MM.1S (cell line): ENCODE data around the gene FLAD1.

ENCODE experiments used
- DNase-seq: peaks from one replicate; pipeline ENCODE4 v3.0.0-alpha.2; 2015
- H2AFZ ChIP-seq: fragments of 300-600 bp; sonication (generic); 2 replicates; pipeline ENCODE4 v1.6.0; 2016; ENCODE audit warnings: antibody characterized with exemption, low read length
- H3F3A ChIP-seq: fragments of 300-600 bp; sonication (generic); 2 replicates; pipeline ENCODE4 v1.6.1; 2016; ENCODE audit warnings: mild to moderate bottlenecking, antibody characterized with exemption, low read length, moderate library complexity, mixed read lengths; ENCODE audit not compliant: insufficient read depth
- H3K27ac ChIP-seq: fragments of 300-600 bp; sonication (generic); 2 replicates; pipeline ENCODE4 v1.5.1; 2016; ENCODE audit warnings: mild to moderate bottlenecking, low read length
- H3K27me3 ChIP-seq: fragments of 300-600 bp; sonication (generic); replicated peaks from 2 replicates; pipeline ENCODE4 v1.6.0; 2016; ENCODE audit warnings: low read length; ENCODE audit not compliant: insufficient read depth
- H3K36me3 ChIP-seq: fragments of 300-600 bp; sonication (generic); replicated peaks from 2 replicates; pipeline ENCODE4 v1.6.1; 2016; ENCODE audit warnings: mild to moderate bottlenecking, low read length, mixed read lengths; ENCODE audit not compliant: insufficient read depth
- H3K4me1 ChIP-seq: fragments of 300-600 bp; sonication (generic); 2 replicates; pipeline ENCODE4 v1.6.1; 2016; ENCODE audit warnings: low read length, mixed read lengths
- H3K4me2 ChIP-seq: fragments of 300-600 bp; sonication (generic); 2 replicates; pipeline ENCODE4 v1.6.0; 2016; ENCODE audit warnings: low read depth, low read length
- H3K4me3 ChIP-seq: fragments of 300-600 bp; sonication (generic); 2 replicates; pipeline ENCODE4 v1.5.1; 2016; ENCODE audit warnings: low read length, mixed read lengths
- H3K79me2 ChIP-seq: fragments of 300-600 bp; sonication (generic); 2 replicates; pipeline ENCODE4 v1.6.1; 2016; ENCODE audit warnings: mixed run types, low read length, mixed read lengths
- H3K9ac ChIP-seq: fragments of 300-600 bp; sonication (generic); 2 replicates; pipeline ENCODE4 v1.6.1; 2016; ENCODE audit warnings: low read length, mixed read lengths
- H3K9me2 ChIP-seq: fragments of 300-600 bp; sonication (generic); replicated peaks from 2 replicates; pipeline ENCODE4 v1.6.1; 2016; ENCODE audit warnings: mild to moderate bottlenecking, low read length, mixed read lengths; ENCODE audit not compliant: insufficient read depth
- H3K9me3 ChIP-seq: fragments of 300-600 bp; sonication (generic); replicated peaks from 2 replicates; pipeline ENCODE4 v1.6.1; 2016; ENCODE audit warnings: mild to moderate bottlenecking, low read length, mixed read lengths; ENCODE audit not compliant: insufficient read depth
- H4K20me1 ChIP-seq: fragments of 300-600 bp; sonication (generic); 2 replicates; pipeline ENCODE4 v1.6.1; 2016; ENCODE audit warnings: mild to moderate bottlenecking, low read length, moderate library complexity, mixed read lengths; ENCODE audit not compliant: insufficient read depth
- EZH2 ChIP-seq: fragments of 300-600 bp; sonication (generic); optimal IDR thresholded peaks from 2 replicates; pipeline ENCODE3; 2017; ENCODE audit warnings: low read depth, mild to moderate bottlenecking, antibody characterized with exemption, low read length, mixed read lengths
- EZH2phosphoT487 ChIP-seq: fragments of 300-600 bp; sonication (generic); IDR thresholded peaks from 2 replicates; pipeline ENCODE4 v1.6.1; 2018; ENCODE audit warnings: antibody characterized with exemption, low read length
- TF ChIP-seq, protein P1 (sequence below): fragments of 300-600 bp; sonication (generic); IDR thresholded peaks from 2 replicates; pipeline ENCODE4 v1.5.1; 2016; ENCODE audit warnings: antibody characterized with exemption, low read length, mixed read lengths

Gene FLAD1

DNA sequence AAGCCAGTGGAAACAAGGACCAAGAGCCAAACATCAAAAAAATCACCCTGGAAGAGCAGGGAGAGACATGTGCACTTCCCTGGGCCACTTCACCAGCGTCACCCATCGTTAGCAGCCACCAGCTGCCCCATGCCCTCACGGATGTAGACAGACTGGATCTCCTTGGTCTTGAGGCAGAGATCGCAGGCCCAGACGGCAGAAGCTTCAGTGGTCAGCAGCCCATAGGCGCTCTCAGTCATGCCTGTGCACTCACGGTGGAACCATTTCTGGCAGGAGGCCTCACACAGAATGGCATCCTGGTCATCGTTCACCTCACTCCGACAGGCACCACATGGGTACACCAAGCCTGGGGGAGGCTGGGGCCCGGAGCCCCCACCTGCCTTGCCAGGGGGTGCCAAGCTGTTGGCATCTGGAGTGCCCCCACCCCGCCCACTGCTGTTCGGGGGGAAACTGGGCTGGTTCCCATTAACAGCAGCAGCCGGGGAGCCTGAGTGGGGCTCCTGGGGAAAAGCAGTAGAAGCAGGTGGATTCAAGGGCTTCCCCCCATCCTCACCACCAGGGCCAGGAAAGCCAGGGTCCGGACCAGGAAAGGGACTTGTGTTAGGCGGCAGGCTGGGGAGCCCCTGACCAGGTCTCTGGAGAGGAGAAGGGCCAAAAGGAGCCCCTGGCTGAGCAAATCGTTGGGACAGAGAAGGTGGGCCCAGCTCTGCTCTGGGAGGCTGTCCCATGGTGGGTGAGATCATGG, 24.3 kb upstream of the FLAD1 start:
- Histone ChIP-seq H3F3A (peaks cover 71% of the 10 kb centered on the region), H3K9me3 (no peaks in the 10 kb centered on the region), H3K9ac (no peak overlapping the region), H3K4me3 (no peak overlapping the region), H3K4me1 (peaks cover 39% of the 10 kb centered on the region), H3K36me3 (peaks cover 8% of the 10 kb centered on the region; the same call in 1 of the 2 replicates), H3K79me2 (peaks cover 66% of the 10 kb centered on the region), H4K20me1 (no peaks in the 10 kb centered on the region), H3K27me3 (no peaks in the 10 kb centered on the region), H3K27ac (no peak overlapping the region), H2AFZ (no peak overlapping the region), H3K4me2 (no peak overlapping the region), H3K9me2 (no peaks in the 10 kb centered on the region)
- TF ChIP-seq EZH2phosphoT487: no peak
- no peak for TF ChIP-seq EZH2
- TF ChIP-seq, protein P1, sequence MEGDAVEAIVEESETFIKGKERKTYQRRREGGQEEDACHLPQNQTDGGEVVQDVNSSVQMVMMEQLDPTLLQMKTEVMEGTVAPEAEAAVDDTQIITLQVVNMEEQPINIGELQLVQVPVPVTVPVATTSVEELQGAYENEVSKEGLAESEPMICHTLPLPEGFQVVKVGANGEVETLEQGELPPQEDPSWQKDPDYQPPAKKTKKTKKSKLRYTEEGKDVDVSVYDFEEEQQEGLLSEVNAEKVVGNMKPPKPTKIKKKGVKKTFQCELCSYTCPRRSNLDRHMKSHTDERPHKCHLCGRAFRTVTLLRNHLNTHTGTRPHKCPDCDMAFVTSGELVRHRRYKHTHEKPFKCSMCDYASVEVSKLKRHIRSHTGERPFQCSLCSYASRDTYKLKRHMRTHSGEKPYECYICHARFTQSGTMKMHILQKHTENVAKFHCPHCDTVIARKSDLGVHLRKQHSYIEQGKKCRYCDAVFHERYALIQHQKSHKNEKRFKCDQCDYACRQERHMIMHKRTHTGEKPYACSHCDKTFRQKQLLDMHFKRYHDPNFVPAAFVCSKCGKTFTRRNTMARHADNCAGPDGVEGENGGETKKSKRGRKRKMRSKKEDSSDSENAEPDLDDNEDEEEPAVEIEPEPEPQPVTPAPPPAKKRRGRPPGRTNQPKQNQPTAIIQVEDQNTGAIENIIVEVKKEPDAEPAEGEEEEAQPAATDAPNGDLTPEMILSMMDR: no peak
- DNase-seq: no peak

DNA sequence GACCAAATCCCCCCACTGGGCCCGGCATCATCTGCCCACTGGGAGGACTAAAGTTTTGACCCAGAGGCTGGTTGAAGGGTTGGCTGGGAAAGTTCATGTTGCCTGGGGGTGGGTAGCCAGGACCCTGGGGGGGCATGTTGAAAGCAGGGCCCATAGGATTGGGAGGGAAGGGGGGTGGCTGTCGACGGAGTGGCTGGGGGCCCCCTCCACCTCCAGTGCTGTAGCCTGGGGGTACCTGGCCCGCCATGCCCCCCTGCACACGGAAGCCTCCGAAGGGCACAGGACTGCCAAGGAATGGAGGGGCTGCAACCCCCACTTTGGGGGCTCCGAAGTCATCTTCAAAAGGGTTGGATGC, 23.7 kb upstream of the FLAD1 start:
- Histone ChIP-seq H3K9me3 (no peaks in the 10 kb centered on the region), H3K4me2 (no peak overlapping the region), H3K4me1 (peaks cover 35% of the 10 kb centered on the region)

DNA sequence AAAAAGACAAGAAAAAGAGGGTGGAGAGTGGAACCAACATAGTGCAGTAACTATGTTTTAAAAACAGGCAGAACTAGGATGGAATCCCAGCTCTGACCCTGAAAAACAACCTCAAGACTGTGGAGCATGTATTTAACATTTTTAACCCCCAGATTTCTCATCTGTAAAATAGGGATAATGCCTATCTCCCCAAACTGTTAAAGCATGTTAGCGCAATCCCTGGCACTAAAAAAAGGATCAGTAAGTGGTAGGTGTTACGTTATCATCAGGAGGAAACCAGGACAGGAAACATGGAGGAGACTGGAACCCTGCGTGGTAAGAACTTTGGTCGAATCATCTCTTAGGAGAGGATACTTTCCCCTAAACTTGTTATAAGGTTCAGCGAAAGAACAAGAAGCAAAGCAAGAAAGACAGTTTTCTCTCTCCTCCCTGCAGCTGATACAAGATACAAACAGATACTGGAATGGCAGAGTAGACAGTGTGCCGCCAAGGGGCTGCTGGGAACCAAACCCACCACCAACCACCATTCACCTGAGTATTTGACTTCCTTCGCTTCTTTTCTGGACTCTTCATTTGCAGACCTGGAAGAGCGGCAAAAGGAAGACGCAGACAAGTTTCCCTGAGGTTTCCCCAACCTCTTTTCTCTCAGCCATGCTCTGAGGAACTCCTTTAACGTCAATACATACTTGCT, 22.6 kb upstream of the FLAD1 start:
- H3K9ac ChIP-seq: peak overlapping the region; percentile 99
- H3K4me3 ChIP-seq: peak overlapping the region; percentile 88
- H3K9me2 ChIP-seq: no peaks in the 10 kb centered on the region
- H3K79me2 ChIP-seq: peaks cover 69% of the 10 kb centered on the region
- H3K4me2 ChIP-seq: peak overlapping the region; percentile 85
- H3K36me3 ChIP-seq: peaks cover 8% of the 10 kb centered on the region
- DNase-seq: peak; percentile 31
- no peak for TF ChIP-seq EZH2phosphoT487
- no peak for TF ChIP-seq EZH2
- TF ChIP-seq, protein P1: no peak
- no peak overlapping the region for H2AFZ ChIP-seq
- H3K9me3 ChIP-seq: no peaks in the 10 kb centered on the region
- H3K27ac ChIP-seq: peak overlapping the region; percentile 91
- peaks cover 26% of the 10 kb centered on the region for H3K4me1 ChIP-seq
- H3K27me3 ChIP-seq: no peaks in the 10 kb centered on the region
- peaks cover 63% of the 10 kb centered on the region for H3F3A ChIP-seq
- no peaks in the 10 kb centered on the region for H4K20me1 ChIP-seq

More for the DNA sequence above, 23.7 kb upstream of the FLAD1 start:
- no peak for DNase-seq
- Histone ChIP-seq H3F3A (peaks cover 70% of the 10 kb centered on the region), H2AFZ (no peak overlapping the region), H4K20me1 (no peaks in the 10 kb centered on the region), H3K9me2 (no peaks in the 10 kb centered on the region), H3K79me2 (peaks cover 65% of the 10 kb centered on the region), H3K36me3 (peaks cover 8% of the 10 kb centered on the region; the same call in 1 of the 2 replicates), H3K27me3 (no peaks in the 10 kb centered on the region), H3K9ac (no peak overlapping the region), H3K27ac (no peak overlapping the region), H3K4me3 (no peak overlapping the region)
- TF ChIP-seq EZH2phosphoT487: no peak
- TF ChIP-seq, protein P1: no peak
- TF ChIP-seq EZH2: no peak
